Measurements from ENCODE around the gene OGFOD3.
"Not testable (repeated sequence)": the region's sequence is repeated elsewhere in the genome, so short reads cannot be mapped to it uniquely, and the experiment has no call there.

OGFOD3 gene

GRCh38 chr17:82371333-82372248, 46.8 kb downstream of the OGFOD3 start, which contains the start of gene UTS2R:
UTS2R (plus strand) TSS chr17:82371765; CDS start chr17:82374325, 2,560 bp downstream.
- no peak for DNase-seq

GRCh38 chr17:82370471-82371332, 47.7 kb downstream of the OGFOD3 start:
- peak; percentile 50 for DNase-seq

- no peak for DNase-seq
Measured at GRCh38 chr17:82369211-82369610, 49.2 kb downstream of the OGFOD3 start.

- DNase-seq, result no peak
Measured at GRCh38 chr17:82367724-82368524, 50.5 kb downstream of the OGFOD3 start.

- no peak for DNase-seq
Measured at GRCh38 chr17:82366749-82367148, 51.6 kb downstream of the OGFOD3 start.

- no peak for DNase-seq
Measured at GRCh38 chr17:82365606-82366295, 52.6 kb downstream of the OGFOD3 start.

GRCh38 chr17:82361885-82362633, 56.3 kb downstream of the OGFOD3 start:
- no peak for DNase-seq

- DNase-seq, result not testable (repeated sequence)
Measured at GRCh38 chr17:82359451-82360074, 58.8 kb downstream of the OGFOD3 start.

- DNase-seq, result no peak
Measured at GRCh38 chr17:82358465-82359350, 59.7 kb downstream of the OGFOD3 start, which contains the start of gene TEX19. TEX19 (plus strand) TSS chr17:82359247; CDS start chr17:82362151, 2,904 bp downstream.

GRCh38 chr17:82357394-82357793, 61.0 kb downstream of the OGFOD3 start:
- no peak for DNase-seq

GRCh38 chr17:82356845-82357355, 61.5 kb downstream of the OGFOD3 start:
- no peak for DNase-seq

- DNase-seq, result no peak
Measured at GRCh38 chr17:82355770-82356427, 62.5 kb downstream of the OGFOD3 start.

GRCh38 chr17:82354804-82355308, 63.5 kb downstream of the OGFOD3 start:
- DNase-seq, result no peak

- no peak for DNase-seq
Measured at GRCh38 chr17:82353484-82353883, 64.9 kb downstream of the OGFOD3 start.

GRCh38 chr17:82351713-82352488, 66.5 kb downstream of the OGFOD3 start:
- peak; percentile 77 for DNase-seq

- no peak for DNase-seq
Measured at GRCh38 chr17:82351254-82351712, 67.1 kb downstream of the OGFOD3 start.

- peak; percentile 54 for DNase-seq
Measured at GRCh38 chr17:82350182-82351030, 68.0 kb downstream of the OGFOD3 start.

Measured in stimulated activated CD4-positive, alpha-beta T cell treated with anti-CD3 and anti-CD28 coated beads, Interleukin-4, amount 100 ng/mL, for 1 hour (primary cell).